SHP77 treated with DMSO at 0.1 percent for 48 hours (cell line): ENCODE data around the gene GUK1.
"Not testable (repeated sequence)": the region's sequence is repeated elsewhere in the genome, so short reads cannot be mapped to it uniquely, and the experiment has no call there.

Experiments used
- DNase-seq: peaks from one replicate; lab custom pipeline; 2025; lab: John Stamatoyannopoulos, UW

Gene GUK1

DNA sequence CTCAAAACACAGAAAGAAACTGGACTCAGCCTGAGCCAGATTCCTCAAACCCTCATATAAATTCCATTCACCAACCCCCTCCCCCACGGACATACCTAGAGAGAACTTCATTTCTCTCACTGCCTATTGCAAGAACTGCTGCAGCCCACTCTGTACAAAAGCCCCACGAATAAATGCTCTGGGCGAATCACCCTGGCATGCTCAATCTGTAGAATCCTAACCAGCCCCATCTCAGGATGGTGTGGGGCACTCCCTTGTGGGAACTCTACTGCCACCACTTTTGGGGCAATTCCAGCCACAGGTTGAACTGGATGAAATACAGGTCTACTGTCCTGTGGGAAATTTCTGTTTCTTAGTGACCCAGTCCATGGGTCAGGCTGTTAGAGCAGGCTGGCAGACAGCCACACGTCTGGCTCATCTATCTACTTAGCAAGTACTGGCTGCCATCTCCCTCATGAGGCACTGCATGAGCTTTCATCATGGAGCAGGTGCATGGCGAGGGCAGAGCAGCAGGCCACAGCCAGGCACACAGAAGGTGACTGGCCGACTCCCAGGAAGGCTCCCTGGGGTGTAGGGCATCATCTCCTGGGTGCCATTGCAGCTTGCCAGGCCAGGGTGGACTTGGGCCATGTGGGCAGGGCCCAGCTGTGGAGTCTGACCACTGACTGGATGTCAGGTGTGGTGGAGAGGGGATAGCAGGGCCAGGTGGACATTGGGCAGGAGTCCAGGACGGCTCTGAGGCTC lies 35.4 kb upstream of the GUK1 start:
- DNase-seq: no peak

GRCh38 chr1:228105270-228105995 lies 34.6 kb upstream of the GUK1 start:
- DNase-seq: no peak

DNA sequence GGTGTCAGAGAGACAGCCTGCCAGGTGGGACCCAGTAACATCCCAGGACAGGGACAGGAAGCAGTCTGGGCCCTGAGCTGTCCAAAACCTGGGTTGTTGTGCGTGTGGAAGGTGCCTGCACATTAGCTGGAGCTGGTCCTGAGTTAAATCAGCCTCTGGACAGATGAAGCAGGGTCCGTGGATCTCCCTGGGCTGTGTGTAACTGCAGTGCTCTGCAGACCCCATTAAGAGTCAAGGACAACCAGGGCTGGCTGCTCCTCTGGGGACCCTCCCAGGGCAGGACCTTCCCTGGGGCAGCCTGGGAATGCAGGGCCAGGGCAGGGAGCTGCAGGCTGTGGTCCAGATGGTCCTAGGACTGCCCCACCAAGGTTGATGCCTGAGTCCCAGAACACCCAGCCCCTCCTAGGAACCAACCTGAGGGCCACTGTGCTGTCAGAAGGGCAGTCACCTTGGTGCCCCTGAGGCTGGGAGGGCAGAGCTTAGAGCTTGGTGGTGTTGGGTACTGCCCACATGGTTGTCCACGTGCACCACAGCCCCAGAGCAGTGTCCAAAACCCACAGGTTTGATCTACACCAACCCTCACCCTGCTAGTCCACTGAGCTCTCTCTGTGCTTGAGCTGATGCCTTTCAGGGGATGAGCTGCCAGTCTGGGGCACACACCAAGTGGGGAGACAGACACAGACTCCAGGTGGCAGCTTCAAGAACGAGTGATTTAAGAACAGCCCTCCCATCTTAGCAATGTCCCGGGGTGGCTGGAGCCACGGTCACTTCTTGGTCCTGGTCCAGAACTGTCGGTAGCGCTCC lies 33.9 kb upstream of the GUK1 start:
- no peak for DNase-seq

DNA sequence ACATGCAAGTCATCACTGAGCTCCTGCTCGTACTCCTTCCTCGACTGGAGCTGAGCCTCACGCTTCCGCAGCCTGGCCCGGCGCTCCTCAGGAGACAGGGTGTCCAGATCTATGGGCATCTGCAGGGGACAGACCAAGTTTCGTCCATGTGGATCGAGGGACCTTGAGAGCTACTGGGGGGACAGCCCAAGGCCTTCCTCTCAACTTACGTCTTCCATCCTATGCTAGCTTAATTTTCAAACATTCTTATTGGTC lies 33.4 kb upstream of the GUK1 start:
- no peak for DNase-seq

DNA sequence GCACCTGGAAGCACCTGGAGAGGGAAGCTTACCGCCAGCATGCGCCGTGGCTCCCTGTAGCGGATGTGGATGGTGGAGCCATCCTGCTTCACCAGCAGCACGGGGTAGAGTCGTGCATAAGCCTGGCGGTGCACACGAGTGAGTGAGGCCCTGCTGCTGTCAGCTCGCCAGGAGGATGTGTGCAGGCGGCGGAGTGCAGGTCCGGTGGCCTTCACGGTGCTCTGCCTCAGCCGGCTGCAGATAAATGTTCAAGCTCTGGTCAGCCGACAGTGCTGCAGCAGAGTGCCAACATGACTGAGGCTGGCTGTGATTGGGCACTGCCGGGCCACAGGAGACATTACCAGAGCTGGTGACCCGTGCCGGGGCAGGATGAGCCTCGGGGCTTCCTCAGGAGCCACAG lies 32.4 kb upstream of the GUK1 start:
- DNase-seq: no peak

GRCh38 chr1:228108055-228108690 lies 31.9 kb upstream of the GUK1 start:
- DNase-seq: no peak

DNA sequence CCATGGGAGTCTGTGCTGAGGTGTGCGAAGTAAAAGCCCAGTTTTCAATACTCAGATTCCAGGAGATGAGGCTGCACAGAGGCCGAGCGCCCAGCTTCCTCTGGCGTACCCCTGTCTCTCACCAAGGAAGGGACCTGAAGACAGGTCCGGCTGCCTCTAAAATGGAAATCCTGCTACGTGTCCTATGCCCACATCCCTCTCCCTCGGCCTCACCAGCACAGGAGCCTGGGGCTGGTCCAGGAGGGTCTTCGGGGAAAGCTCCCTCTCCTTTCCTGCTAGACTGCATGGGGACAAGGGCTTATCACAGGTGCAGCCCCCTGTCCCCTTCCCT lies 31.4 kb upstream of the GUK1 start:
- DNase-seq: no peak

GRCh38 chr1:228109073-228109961 lies 30.8 kb upstream of the GUK1 start, which contains the start of gene MRPL55:
Gene MRPL55 (minus strand): TSS chr1:228109299. CDS start chr1:228108260, 1,039 bp downstream.
- DNase-seq: peak; percentile 88

DNA sequence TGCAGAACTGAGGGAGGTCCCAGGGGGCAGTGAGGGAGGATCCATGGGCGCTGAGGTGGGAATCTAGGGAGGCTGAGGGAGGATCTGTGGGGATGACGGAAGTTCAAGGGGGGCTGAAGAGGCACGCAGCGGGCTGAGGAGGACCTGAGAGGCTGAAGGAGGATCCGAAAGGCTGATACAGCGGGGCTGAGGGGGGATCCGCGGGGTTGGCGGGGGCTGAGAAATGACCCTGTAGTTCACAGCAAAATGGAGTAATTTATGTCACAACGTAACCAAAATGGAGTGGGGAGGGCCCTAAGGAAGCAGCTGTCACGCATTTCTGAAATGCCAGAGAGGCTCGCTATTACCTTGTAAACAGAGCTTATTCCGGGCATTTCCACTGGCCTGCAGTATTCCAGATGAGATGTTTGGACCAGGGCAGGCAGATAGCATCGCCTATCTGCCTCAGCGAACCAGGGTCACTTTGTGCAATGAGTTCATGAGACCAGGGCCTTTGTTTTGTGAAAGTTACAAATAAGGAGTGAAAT lies 30.1 kb upstream of the GUK1 start:
- DNase-seq: no peak

DNA sequence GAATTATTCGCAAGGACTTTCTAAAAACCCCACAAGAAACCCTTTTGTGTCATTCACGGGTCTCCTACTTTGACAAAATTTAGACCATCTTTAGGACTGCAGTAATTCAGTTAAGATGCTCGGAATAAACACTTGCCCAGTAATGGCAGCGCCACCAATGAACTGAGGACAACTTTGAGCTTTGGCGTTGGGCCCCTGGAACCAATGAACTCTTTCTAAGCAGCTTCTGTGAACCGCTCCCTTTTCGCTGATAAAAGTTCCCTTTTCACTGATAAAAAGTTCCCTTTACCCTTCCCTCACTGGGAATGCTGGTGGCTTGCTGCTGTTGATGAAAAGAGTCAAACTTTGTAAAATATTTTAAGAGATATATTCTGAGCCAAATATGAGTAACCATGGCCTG lies 29.5 kb upstream of the GUK1 start:
- DNase-seq: no peak

GRCh38 chr1:228111315-228111714 lies 28.8 kb upstream of the GUK1 start:
- DNase-seq: not testable (repeated sequence)

DNA sequence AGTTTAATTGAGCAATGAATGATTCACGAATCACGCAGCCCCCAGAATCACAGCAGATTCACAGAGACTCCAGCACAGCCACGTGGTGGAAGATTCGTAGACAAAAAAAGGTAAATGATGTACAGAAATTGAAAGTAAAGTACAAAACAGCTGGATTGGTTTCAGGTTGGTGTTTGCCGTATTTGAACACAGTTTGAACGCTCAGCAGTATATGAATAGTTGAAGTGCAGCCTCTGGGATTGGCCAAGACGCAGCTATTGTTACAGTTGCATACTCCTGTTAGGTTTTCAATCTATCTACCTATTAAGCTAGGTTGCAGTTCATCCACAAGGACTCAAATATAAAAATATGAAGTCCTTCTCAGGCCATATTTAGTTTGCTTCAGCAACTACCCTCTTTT lies 27.9 kb upstream of the GUK1 start:
- no peak for DNase-seq

DNA sequence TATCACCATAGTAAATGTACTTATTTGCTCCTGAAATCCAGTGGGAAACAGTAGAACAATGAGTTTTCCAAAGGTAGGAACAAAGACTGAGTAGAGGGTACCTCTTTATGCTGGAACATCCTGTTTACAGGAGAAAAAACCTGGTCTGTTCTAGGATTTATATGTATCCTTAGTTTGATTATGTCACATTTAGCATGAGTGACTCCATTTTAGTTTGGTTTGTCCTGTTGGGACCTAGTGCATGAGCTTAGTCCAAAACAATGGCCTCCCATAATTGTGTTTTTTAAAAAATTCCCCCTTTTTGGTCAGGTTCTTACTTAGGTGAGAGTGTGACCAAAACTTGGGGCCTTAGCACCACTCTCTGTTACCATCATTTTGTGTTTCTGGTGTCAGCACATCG lies 27.5 kb upstream of the GUK1 start:
- no peak for DNase-seq

DNA sequence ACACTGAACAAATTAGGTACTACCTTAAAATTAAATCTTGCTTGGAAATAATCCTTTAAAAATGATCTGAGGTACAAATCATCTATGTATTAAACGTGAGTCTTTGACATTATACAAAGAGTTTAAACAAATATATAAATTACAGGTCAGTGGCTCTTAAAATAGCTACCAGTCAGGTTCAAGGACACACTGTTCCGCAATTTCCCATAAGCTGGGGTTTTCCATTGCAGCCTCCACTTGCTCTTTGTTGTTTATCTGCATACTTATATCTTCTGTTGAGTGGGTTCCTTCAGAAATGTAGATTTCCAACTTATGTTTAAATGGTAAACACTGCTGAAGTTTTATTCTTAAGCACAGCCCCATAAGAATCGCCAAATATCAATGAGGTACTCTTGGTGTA lies 25.3 kb upstream of the GUK1 start:
- DNase-seq: no peak

GRCh38 chr1:228117335-228117734 lies 22.7 kb upstream of the GUK1 start:
- DNase-seq: no peak

DNA sequence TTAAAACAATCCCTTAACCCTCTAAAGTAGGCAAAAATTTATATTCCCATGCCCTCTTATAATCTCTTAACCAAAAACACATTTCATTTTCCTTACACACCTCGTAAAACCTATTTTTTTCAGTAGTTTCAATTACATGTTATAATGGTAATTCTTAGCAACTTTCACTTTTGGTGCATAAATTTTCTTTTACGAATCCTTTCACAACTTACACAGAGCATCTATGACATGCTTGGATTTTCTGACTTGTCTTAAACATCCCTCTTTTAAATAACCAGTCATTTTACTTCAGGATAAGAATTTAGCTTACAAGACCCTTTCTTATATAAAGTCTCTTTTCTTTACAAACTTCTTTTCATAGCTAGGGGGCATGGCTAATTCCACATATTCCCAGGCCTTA lies 22.0 kb upstream of the GUK1 start:
- no peak for DNase-seq

GRCh38 chr1:228120351-228120750 lies 19.7 kb upstream of the GUK1 start:
- no peak for DNase-seq

DNA sequence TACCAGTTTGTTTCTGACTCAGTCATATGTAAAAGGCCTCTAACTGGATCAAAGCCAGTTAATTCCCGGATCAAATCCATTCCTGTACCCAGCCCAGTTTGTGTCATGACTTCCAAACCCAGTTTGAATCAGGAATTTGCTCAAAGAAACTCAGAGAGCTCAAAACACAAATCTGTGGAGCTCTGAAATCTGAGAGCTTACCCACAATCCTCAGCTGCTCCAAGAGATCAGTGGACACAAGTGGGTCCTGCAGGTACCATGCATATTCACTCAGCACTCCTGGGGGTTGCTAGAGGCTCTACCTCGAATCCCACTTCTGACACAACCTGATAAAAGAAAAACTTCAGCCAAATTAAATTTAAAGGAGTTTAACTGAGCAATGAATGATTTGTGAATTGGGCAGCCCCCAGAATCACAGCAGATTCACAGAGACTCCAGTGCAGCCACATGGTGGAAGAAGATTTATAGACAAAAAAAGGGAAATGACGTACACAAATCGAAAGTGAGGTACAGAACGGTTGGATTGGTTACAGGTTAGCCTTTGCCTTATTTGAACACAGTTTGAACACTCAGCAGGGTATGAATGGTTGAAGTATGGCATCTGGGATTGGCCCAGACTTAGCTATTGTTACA lies 19.1 kb upstream of the GUK1 start:
- DNase-seq: no peak

- no peak for DNase-seq
Observed at GRCh38 chr1:228122921-228123441, 17.1 kb upstream of the GUK1 start.

DNA sequence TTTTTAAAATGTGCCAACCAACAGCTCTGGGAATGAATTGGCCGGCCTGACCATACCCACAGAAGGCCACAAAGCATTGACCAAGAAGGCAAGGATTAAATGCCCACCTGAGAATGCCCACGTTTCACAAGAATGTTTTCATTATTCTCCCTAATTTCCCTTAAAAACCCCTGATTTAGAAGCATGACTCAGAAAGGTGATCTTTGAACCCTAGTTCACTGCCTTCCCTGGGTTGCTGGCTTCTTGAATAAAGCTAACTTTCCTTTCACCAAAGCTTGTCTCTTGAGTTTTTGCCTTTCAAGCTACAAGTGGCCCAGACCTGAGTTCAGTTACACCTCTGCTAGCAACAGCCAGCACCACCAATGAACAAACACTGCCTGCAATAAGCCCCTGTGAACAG lies 16.6 kb upstream of the GUK1 start:
- DNase-seq: no peak

DNA sequence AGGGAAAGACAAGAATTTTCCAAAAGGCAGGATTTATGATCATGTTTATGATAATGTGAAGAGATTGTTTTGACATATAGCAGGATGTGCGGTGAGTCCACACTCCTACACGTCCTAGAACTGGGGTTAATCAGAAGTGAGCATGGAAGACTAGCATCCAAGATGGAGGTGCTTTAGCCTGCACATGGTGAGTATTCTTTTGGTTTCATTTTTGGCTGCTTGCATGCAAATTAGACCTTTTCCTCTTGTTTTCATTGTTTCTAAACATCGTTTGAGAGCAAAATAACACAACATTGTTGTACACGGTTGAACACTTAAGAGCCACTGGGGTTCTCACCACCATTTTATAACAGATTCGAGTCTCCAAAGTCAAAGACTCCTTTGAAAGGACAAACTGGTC lies 14.9 kb upstream of the GUK1 start:
- DNase-seq: no peak
